HepG2 (cell line): Measurements from ENCODE around the gene LRIG1. TPM values are rescaled to one million over a fixed set of nuclear protein-coding genes. Genes with fewer than 3 reads are reported as not detected.

Source experiments
- AHDC1 ChIP-seq: sonication (generic); formaldehyde crosslinking; IDR thresholded peaks from 2 replicates; pipeline ENCODE4 v1.5.1; 2020; ENCODE audit warnings: mild to moderate bottlenecking, missing genetic modification reagents, borderline replicate concordance
- HDAC1 ChIP-seq: sonication (generic); formaldehyde crosslinking; IDR thresholded peaks from 2 replicates; pipeline ENCODE4 v1.5.1; 2020; ENCODE audit warnings: mild to moderate bottlenecking, missing genetic modification reagents
- KDM1A ChIP-seq: IDR thresholded peaks from 2 replicates; pipeline ENCODE4 v1.6.1; 2016; ENCODE audit warnings: missing compliant biosample characterization
- KLF13 ChIP-seq: sonication (generic); formaldehyde crosslinking; IDR thresholded peaks from 2 replicates; pipeline ENCODE4 v1.4.0; 2020; ENCODE audit warnings: mild to moderate bottlenecking, missing genetic modification reagents
- NFE2L1 ChIP-seq: sonication (generic); formaldehyde crosslinking; IDR thresholded peaks from 2 replicates; pipeline ENCODE4 v1.4.0; 2020; ENCODE audit warnings: missing genetic modification reagents, mild to moderate bottlenecking, borderline replicate concordance
- ZNF597 ChIP-seq: sonication (generic); formaldehyde crosslinking; IDR thresholded peaks from 2 replicates; pipeline ENCODE4 v1.5.0; 2020; ENCODE audit warnings: missing genetic modification reagents
- ZNF687 ChIP-seq: sonication (generic); formaldehyde crosslinking; IDR thresholded peaks from 2 replicates; pipeline ENCODE4 v1.5.1; 2020; ENCODE audit warnings: mild to moderate bottlenecking, missing genetic modification reagents, moderate library complexity
- ZNF879 ChIP-seq: sonication (generic); formaldehyde crosslinking; IDR thresholded peaks from 2 replicates; pipeline ENCODE4 v1.8.1; 2023; ENCODE audit warnings: missing genetic modification reagents
- ZSCAN20 ChIP-seq: sonication (generic); formaldehyde crosslinking; IDR thresholded peaks from 2 replicates; pipeline ENCODE4 v1.4.0; 2020; ENCODE audit warnings: missing genetic modification reagents, mild to moderate bottlenecking, borderline replicate concordance
- ZSCAN9 ChIP-seq: IDR thresholded peaks from 2 replicates; pipeline ENCODE4 v1.6.1; 2016; ENCODE audit warnings: borderline replicate concordance
- polyA plus RNA-seq, 8 experiments: library from polyadenylated mRNA; depleted of rRNA in 3 of 8; stranded (reverse) in 7 of 8; unstranded in 1 of 8; fragments of >200 nt; fragmentation: Illumina TruSeq in 4 of 8; extraction: Trizol in 4 of 8; gene quantifications; 2 replicates each; pipeline versions ENCODE4 v1.2.1 to v1.2.3, GENCODE V29; 2011 to 2016; ENCODE audit warnings: low read depth in 4 of 8, missing spikeins in 1 of 8, mixed read lengths in 1 of 8; ENCODE audit not compliant: insufficient read depth in 1 of 8
- total RNA-seq, 5 experiments: library from RNA; depleted of rRNA; stranded (reverse); fragments of >200 nt; fragmentation: Illumina TruSeq; extraction: Trizol; gene quantifications; 2 replicates each; pipeline ENCODE4 v1.2.3, GENCODE V29; 2016; ENCODE audit warnings: low read depth in 1 of 5
- TF ChIP-seq, protein P1 (sequence below): sonication (generic); formaldehyde crosslinking; IDR thresholded peaks from 2 replicates; pipeline ENCODE4 v1.4.0; 2020; ENCODE audit warnings: missing genetic modification reagents, borderline replicate concordance
- TF ChIP-seq, protein P2 (sequence below): IDR thresholded peaks from 2 replicates; pipeline ENCODE4 v1.6.1; 2016; ENCODE audit warnings: low read depth
- TF ChIP-seq, protein P3 (sequence below): sonication (generic); formaldehyde crosslinking; IDR thresholded peaks from 2 replicates; pipeline ENCODE4 v1.4.0; 2020; ENCODE audit warnings: missing genetic modification reagents

Gene LRIG1
- total and polyA plus RNA-seq, 2 of the 13 experiments (the other 11 are each of a cell fraction or from before 2014, with no cell fraction given), result 17.8 to 24.8 TPM

DNA sequence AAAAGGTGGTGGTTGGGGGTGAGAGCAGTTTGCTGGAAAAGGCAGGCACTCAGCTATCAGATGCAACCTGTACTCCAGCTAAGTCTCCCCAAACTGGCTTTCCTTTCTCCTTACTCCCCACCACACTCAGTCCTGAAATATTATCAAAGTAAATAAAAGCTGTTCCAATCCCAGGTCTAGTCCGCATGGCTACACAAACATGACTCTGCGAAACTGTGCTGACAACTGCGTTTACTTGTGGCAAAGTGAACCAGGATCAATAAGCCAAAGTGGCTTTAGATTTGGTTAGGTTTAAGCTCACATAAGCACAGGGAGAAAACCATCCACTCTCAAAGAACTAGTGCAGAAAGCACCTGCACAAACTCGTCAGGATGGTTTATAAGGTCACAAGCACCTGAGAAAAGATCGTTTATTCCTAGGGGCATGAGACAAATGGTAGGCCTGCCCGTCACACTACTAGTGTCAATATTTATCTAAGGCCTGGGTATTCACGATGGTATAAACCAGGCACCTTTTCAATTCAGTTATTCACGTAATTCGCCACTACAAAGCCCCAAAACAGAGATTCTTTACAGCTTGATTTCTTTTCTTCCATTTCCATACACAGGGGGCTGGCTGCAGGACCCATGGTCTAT, 25.3 kb downstream of the LRIG1 start (continued):
- TF ChIP-seq ZNF597 (CRISPR knock-in tag) (no peak), HDAC1 (peak; percentile 78), KDM1A (CRISPR knock-in tag) (no peak), AHDC1 (CRISPR knock-in tag) (peak; percentile 81), ZNF879 (CRISPR knock-in tag) (no peak), KLF13 (no peak), ZNF687 (CRISPR knock-in tag) (no peak), NFE2L1 (CRISPR knock-in tag) (no peak), ZSCAN20 (peak; percentile 84; the same call in 1 of the 2 replicates), ZSCAN9 (CRISPR knock-in tag) (no peak)
- TF ChIP-seq, protein P1, sequence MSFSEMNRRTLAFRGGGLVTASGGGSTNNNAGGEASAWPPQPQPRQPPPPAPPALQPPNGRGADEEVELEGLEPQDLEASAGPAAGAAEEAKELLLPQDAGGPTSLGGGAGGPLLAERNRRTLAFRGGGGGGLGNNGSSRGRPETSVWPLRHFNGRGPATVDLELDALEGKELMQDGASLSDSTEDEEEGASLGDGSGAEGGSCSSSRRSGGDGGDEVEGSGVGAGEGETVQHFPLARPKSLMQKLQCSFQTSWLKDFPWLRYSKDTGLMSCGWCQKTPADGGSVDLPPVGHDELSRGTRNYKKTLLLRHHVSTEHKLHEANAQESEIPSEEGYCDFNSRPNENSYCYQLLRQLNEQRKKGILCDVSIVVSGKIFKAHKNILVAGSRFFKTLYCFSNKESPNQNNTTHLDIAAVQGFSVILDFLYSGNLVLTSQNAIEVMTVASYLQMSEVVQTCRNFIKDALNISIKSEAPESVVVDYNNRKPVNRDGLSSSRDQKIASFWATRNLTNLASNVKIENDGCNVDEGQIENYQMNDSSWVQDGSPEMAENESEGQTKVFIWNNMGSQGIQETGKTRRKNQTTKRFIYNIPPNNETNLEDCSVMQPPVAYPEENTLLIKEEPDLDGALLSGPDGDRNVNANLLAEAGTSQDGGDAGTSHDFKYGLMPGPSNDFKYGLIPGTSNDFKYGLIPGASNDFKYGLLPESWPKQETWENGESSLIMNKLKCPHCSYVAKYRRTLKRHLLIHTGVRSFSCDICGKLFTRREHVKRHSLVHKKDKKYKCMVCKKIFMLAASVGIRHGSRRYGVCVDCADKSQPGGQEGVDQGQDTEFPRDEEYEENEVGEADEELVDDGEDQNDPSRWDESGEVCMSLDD (CRISPR knock-in tag), result no peak
- TF ChIP-seq, protein P2, sequence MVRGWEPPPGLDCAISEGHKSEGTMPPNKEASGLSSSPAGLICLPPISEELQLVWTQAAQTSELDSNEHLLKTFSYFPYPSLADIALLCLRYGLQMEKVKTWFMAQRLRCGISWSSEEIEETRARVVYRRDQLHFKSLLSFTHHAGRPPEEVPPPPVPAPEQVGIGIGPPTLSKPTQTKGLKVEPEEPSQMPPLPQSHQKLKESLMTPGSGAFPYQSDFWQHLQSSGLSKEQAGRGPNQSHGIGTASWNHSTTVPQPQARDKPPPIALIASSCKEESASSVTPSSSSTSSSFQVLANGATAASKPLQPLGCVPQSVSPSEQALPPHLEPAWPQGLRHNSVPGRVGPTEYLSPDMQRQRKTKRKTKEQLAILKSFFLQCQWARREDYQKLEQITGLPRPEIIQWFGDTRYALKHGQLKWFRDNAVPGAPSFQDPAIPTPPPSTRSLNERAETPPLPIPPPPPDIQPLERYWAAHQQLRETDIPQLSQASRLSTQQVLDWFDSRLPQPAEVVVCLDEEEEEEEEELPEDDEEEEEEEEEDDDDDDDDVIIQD (CRISPR knock-in tag), result no peak
- TF ChIP-seq, protein P3, sequence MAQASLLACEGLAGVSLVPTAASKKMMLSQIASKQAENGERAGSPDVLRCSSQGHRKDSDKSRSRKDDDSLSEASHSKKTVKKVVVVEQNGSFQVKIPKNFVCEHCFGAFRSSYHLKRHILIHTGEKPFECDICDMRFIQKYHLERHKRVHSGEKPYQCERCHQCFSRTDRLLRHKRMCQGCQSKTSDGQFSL (CRISPR knock-in tag), result no peak
